DMS53 treated with DMSO at 0.1 percent for 48 hours (cell line): ENCODE data around the gene NOTCH1.

ENCODE experiments used
- DNase-seq: peaks from one replicate; lab custom pipeline; 2025; ENCODE audit not compliant: unreplicated experiment; lab: John Stamatoyannopoulos, UW

The NOTCH1 gene

DNA sequence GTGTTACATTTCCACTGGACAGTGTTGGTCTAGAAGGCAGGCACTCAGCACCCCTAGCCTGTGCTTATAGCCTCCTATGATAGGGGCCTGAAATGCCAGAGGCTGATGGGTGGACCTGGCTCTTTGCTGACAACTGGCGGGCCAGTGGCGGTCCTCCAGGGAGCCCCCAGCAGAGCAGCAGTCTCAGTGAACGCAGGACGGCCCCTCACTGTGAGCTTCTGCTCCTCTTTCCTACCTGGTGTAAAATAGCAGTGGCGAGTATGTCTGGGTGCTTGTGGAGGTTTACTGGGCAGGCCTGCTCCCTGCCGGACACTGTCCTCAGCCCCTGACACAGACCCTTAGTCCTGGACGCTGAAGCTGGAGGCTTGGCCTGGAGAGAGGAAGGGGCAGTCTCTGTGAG, 59.7 kb downstream of the NOTCH1 start:
- no peak for DNase-seq

- peak; percentile 46 for DNase-seq
These were observed 60.5 kb downstream of the NOTCH1 start for GRCh38 chr9:136485049-136486045.

GRCh38 chr9:136484153-136485048, 61.4 kb downstream of the NOTCH1 start:
- peak; percentile 55 for DNase-seq

DNA sequence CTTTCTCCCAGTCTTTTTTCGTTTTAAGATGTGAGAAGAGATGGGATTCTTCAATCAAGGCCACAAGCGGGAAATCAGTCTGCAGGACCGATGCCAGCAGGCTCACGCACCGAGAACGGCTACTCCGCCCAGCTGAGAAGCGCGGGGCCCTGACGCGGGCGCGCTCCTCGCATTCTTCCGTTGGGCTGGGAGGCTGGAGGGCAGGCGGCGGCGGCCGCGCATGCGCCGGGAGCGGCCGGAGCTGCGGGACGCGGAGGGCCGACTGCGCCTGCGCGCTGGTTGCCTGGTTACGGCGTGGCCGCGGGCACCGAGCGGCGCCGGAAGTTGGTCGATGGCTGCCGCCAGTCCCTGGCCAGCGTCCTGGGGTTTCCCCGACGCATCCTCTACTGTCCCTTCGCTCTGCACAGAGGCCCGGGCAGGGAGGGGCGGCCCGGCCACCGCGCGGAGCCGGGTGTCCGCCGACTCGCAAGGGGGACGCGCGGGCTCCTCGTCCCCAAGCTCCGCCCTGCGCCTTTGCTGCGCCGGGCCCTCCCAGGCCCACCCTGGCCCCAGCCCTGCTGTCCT, 62.2 kb downstream of the NOTCH1 start:
- peak; percentile 75 for DNase-seq

DNA sequence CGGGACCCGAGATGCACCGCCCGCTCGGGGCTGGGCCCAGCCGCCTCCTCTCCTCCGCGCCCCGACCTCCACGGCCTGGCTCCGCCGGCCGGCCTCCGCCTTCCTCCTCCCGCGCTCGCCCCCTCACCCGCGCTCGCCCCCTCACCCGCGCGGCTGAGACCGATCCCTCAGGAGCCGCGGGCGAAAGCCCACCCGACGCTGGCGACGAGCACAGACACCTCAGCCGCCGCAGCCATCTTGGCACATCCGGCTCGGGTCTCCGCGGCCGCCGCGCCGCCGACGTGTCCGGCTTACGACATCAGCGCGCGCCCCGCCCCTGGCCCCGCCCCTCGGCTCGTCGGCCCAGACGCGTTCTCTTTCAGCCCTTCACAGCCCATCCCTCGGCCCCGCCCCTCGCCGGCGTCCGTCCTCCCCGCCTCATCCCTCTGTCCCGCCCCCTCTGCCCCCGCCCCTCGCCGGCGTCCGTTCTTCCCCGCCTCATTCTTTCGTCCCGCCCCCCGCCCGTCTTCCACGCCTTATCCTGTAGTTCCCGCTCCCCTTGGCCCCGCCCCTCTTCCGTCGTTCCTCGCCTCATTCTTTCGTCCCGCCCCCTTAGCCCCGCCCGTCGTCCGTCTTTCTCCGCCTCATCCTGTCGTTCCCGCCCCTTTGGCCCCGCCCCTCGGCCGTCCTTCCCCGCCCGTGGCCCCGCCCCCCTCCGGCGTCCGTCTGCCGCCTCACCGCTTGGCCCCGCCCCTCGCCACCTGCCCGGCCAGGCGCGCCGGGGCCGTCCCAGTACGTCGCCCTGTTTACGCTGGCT, 62.9 kb downstream of the NOTCH1 start, which contains the start of gene SEC16A:
SEC16A (minus strand) TSS at position 248 of the 796 bp plus-strand sequence. CDS start 5,425 bp downstream, outside the sequence.
- peak; percentile 90 for DNase-seq

DNA sequence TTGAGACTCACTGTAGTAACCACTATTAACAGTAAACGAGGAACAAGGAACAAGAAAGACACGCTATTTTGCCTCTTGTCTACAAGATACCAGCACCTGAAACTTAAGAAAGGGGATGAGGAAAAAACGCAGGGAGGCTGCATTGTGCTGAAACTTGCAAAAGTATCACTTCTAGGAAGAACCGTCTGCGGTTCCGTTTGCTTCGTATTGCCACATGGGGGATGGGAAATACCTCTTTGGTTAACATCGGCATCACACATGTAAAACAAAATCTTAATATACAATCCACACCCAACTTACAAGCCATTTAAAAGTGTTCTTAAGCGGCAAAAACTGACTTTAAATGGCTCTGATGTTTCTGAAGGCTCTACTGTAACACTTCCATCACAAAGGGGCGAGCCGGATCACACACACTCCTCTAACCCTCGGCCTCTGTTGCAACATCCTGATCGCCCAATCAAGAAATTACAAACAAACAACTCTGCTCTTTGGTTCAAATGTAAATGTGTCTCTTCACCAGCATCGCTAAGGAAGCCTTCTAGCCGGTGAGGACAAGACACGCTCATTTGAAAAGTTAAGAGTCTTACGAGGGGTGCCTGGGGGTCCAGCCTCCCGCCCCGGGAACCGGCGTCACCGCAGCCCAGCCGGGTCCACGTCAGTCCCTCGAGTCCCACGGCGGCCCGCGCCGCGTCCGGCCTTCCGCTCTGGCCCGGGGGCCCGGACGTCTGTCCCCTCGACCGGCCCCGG, 63.6 kb downstream of the NOTCH1 start:
- DNase-seq = peak; percentile 10

GRCh38 chr9:136481558-136481957, 64.3 kb downstream of the NOTCH1 start:
- DNase-seq = no peak

DNA sequence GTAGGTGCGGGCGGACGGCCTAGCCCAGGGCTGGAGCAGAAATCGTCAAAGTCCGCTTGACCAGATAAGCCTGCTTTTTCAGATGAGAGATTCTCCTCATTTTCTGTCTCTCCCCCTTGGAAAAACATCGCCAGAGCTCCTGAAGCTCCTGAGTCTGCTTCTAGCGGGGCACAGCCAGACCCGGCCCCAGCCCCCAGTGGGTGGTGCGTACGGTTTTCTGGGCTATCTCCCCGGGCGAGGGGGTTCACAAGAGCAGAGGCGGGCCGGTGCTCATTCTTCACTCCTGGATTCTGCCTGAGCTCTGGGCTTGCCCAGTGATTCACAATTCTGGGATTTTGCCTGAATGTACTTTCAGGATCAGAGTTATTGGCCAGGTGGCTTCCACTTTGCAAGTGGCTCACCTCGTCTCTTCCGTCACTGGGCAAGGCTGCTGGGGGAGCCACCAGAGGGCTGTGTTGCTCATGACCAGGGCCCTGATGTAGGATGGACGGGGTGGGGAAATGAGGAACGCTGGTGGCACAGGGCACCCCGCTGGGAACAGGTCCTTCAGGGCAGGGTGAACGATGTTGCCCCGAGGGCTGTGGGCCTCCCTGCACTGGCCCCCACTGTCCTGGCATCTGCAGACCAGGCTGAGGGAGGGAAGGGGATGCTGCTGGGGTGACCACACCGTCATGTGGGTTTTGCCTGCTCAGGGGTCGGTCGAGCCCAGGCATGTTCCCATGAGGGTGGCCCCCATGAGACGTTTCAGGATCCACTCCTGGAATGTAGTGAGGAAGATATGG, 69.3 kb downstream of the NOTCH1 start:
- DNase-seq = no peak

DNA sequence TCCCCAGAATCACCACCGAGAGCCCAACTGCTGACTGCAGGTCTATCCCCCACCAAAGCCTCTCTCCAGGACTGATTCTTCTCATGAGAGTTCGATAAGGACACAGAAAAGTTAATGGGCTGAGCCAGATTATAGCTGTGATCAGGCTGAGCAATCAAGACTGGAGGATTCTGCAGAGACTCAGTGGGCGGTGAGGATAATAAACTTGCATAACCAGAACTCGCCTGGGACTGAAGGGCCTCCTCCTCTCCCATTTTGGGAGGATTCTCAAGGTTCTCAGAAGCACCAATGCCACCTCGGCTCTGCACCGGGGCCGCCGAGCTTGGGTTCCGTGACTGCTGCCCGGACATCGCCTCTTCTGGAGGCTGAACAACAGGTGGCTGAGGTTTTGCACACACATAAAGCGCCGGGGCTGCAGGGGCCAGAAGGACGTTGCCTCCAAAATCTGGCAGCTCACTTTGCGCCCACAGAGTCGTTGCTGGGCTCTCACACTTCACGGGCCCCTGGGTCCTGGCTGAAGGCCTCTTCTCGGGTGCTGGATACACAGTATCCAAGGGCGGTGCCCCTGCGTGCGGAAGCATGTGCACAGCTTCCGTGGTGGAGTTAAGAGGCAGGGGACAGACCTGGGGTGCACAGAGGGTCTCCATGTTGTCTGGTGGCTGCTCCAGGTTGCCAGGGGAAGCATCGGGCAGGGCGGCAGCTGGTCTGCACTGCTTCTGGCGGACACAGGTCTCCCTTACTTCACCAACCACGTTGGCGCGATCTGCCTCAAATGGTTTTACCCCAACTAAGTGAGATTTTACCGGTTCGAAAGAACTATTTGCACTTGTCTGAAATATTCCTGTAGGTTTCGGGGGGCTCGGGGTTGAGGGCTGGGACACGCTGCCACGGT, 70.6 kb downstream of the NOTCH1 start:
- DNase-seq = no peak

GRCh38 chr9:136474021-136474640, 71.7 kb downstream of the NOTCH1 start:
- DNase-seq = no peak

- DNase-seq = no peak
These were observed 72.5 kb downstream of the NOTCH1 start for GRCh38 chr9:136473354-136473721.

DNA sequence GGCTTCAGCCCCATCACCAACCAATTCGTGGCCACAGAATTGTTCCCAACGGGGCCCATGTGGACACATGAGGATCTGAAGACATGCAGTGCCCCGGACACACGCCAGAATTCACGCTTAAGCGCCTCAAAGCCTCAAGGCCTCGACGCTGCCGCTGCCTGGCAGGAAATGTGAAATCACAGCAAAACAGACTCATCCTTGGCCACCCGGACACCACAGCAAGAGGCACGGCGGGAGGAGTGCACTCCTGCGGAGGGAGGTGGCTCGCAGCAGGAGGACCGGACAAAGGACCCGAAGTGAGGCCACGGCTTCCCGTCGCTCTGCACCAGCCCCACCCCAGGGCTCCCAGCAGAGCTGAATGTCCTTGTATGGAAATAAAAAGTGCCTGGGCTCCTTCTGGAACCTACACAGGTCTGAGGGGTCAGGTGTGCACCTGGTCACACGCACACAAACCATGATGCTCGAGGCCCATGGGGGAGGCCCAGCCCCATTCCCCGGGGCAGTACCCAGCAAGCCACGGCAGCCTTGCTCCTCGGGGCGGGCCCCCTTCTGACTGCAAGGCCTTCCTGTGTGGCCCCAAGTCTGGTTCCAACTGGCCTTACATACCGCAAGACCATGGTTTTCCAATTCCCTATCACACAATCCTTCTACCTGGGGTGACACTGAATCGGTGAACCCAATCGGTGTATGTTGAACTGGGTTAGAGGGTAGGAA, 73.1 kb downstream of the NOTCH1 start:
- DNase-seq = no peak

GRCh38 chr9:136471802-136472487, 73.9 kb downstream of the NOTCH1 start:
- no peak for DNase-seq

DNA sequence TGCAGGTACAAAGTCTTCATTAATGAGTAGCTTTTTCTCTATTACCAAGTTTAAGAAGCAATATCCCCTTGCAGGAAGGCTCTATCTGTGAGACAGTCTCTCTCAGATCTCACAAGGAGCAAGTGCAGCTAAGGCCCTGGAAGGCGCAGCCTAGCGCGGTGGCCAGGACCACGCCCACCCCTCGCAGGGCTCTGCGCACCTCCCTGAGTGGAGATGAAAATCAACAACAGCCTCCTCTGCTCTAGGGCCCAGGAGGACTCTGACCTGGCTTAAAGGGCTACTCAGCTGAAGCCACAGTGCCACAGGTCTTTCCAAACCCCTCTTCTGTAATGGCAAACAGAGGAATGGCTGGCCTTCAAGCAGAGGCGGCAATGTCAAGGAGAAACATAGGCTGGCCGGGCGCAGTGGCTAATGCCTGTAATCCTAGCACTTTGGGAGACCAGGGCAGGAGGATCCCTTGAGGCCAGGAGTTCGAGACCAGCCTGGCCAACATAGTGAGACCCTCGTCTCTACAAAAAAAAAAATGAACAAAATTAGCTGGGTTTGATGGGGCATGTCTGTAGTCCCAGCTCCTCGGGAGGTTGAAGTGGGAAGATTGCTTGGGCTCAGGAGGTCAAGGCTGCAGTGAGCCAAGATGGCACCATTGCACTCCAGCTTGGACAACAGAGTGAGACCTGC, 74.9 kb downstream of the NOTCH1 start:
- no peak for DNase-seq

DNA sequence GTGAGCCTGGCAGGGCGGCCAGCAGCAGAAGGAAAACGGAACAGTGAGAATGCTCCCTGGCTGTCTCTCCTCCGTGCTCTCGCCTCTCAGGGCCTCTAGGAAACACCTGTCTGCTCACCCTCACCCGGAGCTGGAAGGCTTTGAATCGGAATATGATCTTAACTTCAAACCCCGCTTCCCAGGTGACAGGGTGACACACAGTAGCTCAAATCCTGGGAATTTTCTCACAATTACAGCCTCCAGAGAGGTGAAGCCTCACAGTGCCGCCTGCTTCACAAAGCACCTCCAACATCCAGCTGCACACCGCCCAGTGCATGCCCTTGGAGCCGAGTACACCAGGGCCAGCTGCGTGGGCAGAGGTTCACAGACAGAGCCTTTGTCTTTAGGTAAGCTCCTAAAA, 75.5 kb downstream of the NOTCH1 start:
- DNase-seq = no peak

DNA sequence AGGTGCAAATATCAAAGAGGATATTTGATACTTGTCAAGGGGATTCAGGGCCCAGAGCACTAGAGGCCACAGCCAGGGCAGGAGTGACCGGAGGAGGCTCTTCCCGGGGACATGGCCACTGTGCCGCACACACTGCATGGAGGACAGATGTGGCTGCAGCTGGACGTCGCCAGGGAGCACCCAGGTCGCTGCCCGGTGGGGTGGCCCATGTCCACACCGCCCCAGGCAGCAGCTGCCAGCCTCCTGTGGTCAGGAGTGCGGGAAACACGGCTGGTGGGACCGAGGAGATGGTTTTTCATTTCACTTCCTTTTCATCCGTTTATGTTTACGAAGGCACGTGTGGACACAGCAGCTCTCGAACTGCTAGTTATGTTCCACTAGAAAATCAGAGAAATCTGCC, 78.1 kb downstream of the NOTCH1 start:
- no peak for DNase-seq
